AG04450 (cell line): ENCODE measurements around the gene OR8A1. TPM values are rescaled to one million over a fixed set of nuclear protein-coding genes. Genes with fewer than 3 reads are reported as not detected.
"Not testable (repeated sequence)": the region's sequence is repeated elsewhere in the genome, so short reads cannot be mapped to it uniquely, and the experiment has no call there.

ENCODE experiments used
- CTCF ChIA-PET: fragments of 300-600, 350-600 bp; formaldehyde crosslinking; extraction: SDS; loops from one replicate; lab custom pipeline; 2022; ENCODE audit warnings: antibody characterized with exemption, inconsistent platforms; lab: Charles Lee
- POLR2A ChIA-PET: fragments of 350-600 bp; formaldehyde crosslinking; extraction: SDS; loops from one replicate; lab custom pipeline; 2021; ENCODE audit warnings: antibody characterized with exemption, inconsistent platforms; lab: Yijun Ruan, JAX
- DNase-seq: peaks from one replicate; pipeline ENCODE4 v3.0.0-alpha.2; 2011; ENCODE audit warnings: low read depth, low spot score
- H3K27ac ChIP-seq: one replicate; pipeline ENCODE4 v1.5.1; 2012; ENCODE audit warnings: low read depth, low read length, control low read depth
- H3K27me3 ChIP-seq: one replicate; pipeline ENCODE4 v1.6.0; 2012; ENCODE audit warnings: low read length; ENCODE audit not compliant: control insufficient read depth, insufficient read depth
- H3K4me3 ChIP-seq: 2 replicates; pipeline ENCODE4 v1.5.1; 2011; ENCODE audit warnings: mild to moderate bottlenecking, low read depth, low read length, control low read depth
- H3K9me3 ChIP-seq: 2 replicates; pipeline ENCODE4 v1.5.1; 2012; ENCODE audit warnings: low read length; ENCODE audit not compliant: control insufficient read depth, insufficient read depth
- polyA plus RNA-seq: library from polyadenylated mRNA; depleted of rRNA; stranded (reverse); fragments of >200 nt; gene quantifications from 2 replicates; pipeline ENCODE4 v1.2.3, GENCODE V29; 2011
- TF ChIP-seq, protein P1 (sequence below): IDR thresholded peaks from 2 replicates; pipeline ENCODE4 v1.5.1; 2011; ENCODE audit warnings: low read depth, low read length, control low read depth, inconsistent platforms

The OR8A1 gene
- polyA plus RNA-seq, 1 experiment = not detected

GRCh38 chr11:124600621-124601320 lies 31.0 kb downstream of the OR8A1 start:
- DNase-seq = no peak
- Histone ChIP-seq H3K9me3 (no peaks in the 10 kb centered on the region), H3K4me3 (no peak overlapping the region), H3K27me3 (no peaks in the 10 kb centered on the region), H3K27ac (no peak overlapping the region)
- TF ChIP-seq, protein P1, sequence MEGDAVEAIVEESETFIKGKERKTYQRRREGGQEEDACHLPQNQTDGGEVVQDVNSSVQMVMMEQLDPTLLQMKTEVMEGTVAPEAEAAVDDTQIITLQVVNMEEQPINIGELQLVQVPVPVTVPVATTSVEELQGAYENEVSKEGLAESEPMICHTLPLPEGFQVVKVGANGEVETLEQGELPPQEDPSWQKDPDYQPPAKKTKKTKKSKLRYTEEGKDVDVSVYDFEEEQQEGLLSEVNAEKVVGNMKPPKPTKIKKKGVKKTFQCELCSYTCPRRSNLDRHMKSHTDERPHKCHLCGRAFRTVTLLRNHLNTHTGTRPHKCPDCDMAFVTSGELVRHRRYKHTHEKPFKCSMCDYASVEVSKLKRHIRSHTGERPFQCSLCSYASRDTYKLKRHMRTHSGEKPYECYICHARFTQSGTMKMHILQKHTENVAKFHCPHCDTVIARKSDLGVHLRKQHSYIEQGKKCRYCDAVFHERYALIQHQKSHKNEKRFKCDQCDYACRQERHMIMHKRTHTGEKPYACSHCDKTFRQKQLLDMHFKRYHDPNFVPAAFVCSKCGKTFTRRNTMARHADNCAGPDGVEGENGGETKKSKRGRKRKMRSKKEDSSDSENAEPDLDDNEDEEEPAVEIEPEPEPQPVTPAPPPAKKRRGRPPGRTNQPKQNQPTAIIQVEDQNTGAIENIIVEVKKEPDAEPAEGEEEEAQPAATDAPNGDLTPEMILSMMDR = no peak
- ChIA-PET CTCF (interaction anchor here (1.2 to 3.9 kb wide), 4 partner anchors 8 to 198 kb away, joined by 3 to 21 read pairs (median 10); no protein-coding TSS in a partner anchor), POLR2A (no interaction called here)

- no peak for DNase-seq
- POLR2A ChIA-PET = no interaction called here
- Histone ChIP-seq H3K9me3 (no peaks in the 10 kb centered on the region), H3K27ac (no peak overlapping the region), H3K27me3 (no peaks in the 10 kb centered on the region), H3K4me3 (no peak overlapping the region)
- TF ChIP-seq, protein P1 = no peak
- CTCF ChIA-PET = interaction anchor here (1.0 to 3.9 kb wide), 5 partner anchors 10 to 200 kb away, joined by 3 to 21 read pairs (median 8); no protein-coding TSS in a partner anchor
Measured at GRCh38 chr11:124602193-124602592, 32.4 kb downstream of the OR8A1 start.

- H3K4me3 ChIP-seq, POLR2A ChIA-PET, H3K27me3 ChIP-seq, H3K27ac ChIP-seq, DNase-seq, H3K9me3 ChIP-seq: not testable (repeated sequence)
- CTCF ChIA-PET = interaction anchor here (1.0 to 3.9 kb wide), 3 partner anchors 20 to 200 kb away, joined by 3 to 21 read pairs (median 12); no protein-coding TSS in a partner anchor
Measured at GRCh38 chr11:124602723-124603122, 32.9 kb downstream of the OR8A1 start.

GRCh38 chr11:124605719-124606118 lies 35.9 kb downstream of the OR8A1 start:
- ChIA-PET CTCF (no interaction called here), POLR2A (no interaction called here)
- no peak for DNase-seq
- Histone ChIP-seq H3K4me3 (no peak overlapping the region), H3K9me3 (no peaks in the 10 kb centered on the region), H3K27ac (no peak overlapping the region), H3K27me3 (no peaks in the 10 kb centered on the region)
- TF ChIP-seq, protein P1 = no peak

GRCh38 chr11:124608147-124608546 lies 38.4 kb downstream of the OR8A1 start:
- Histone ChIP-seq H3K4me3 (no peak overlapping the region), H3K27ac (no peak overlapping the region), H3K27me3 (peaks cover 2% of the 10 kb centered on the region), H3K9me3 (no peaks in the 10 kb centered on the region)
- ChIA-PET CTCF (interaction anchor here (1.0 kb wide), 1 partner anchor 206 kb away, joined by 3 read pairs; no protein-coding TSS in a partner anchor), POLR2A (no interaction called here)
- TF ChIP-seq, protein P1 = no peak
- no peak for DNase-seq
